ENCODE measurements around the gene GOSR1.
"Not testable (repeated sequence)": the region's sequence is repeated elsewhere in the genome, so short reads cannot be mapped to it uniquely, and the experiment has no call there.

- not testable (repeated sequence) for TF ChIP-seq TOX (CRISPR knock-in tag; IDR thresholded peaks at IDR 0.05; ENCODE audit: borderline replicate concordance); ISL1 (CRISPR knock-in tag; IDR thresholded peaks at IDR 0.05); ARNTL (CRISPR knock-in tag; IDR thresholded peaks at IDR 0.05; ENCODE audit: borderline replicate concordance, low read depth)
- TF ChIP-seq, protein P1, sequence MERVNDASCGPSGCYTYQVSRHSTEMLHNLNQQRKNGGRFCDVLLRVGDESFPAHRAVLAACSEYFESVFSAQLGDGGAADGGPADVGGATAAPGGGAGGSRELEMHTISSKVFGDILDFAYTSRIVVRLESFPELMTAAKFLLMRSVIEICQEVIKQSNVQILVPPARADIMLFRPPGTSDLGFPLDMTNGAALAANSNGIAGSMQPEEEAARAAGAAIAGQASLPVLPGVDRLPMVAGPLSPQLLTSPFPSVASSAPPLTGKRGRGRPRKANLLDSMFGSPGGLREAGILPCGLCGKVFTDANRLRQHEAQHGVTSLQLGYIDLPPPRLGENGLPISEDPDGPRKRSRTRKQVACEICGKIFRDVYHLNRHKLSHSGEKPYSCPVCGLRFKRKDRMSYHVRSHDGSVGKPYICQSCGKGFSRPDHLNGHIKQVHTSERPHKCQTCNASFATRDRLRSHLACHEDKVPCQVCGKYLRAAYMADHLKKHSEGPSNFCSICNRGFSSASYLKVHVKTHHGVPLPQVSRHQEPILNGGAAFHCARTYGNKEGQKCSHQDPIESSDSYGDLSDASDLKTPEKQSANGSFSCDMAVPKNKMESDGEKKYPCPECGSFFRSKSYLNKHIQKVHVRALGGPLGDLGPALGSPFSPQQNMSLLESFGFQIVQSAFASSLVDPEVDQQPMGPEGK (CRISPR knock-in tag; IDR thresholded peaks at IDR 0.05; ENCODE audit: borderline replicate concordance): not testable (repeated sequence)
These were observed 83.2 kb downstream of the GOSR1 start for GRCh38 chr17:30560117-30561026.

All from SK-N-SH treated with all-trans-retinoic acid at 6 μM for 48 hours (cell line).